GM12878 (cell line): ENCODE results near the gene DIAPH2. TPM values are rescaled to one million over a fixed set of nuclear protein-coding genes. Genes with fewer than 3 reads are reported as not detected.

ENCODE experiments used
- ATAC-seq: fragments of 200-7000 bp; cut with Tn5 transposase; 3 replicates; pipeline ENCODE4 v1.9.1; 2020; ENCODE audit warnings: mild to moderate bottlenecking, moderate library complexity
- BruUV-seq: library from RNA; stranded (reverse); fragments of 400-500 nt; replicated peaks from 2 replicates; lab custom pipeline; 2021; lab: Mats Ljungman, UMichigan
- CTCF ChIA-PET: fragments of 300-600 bp; sonication (Branson Sonifier 250); formaldehyde crosslinking; extraction: SDS; loops from one replicate; lab custom pipeline; 2021; ENCODE audit warnings: inconsistent platforms; lab: Yijun Ruan, JAX
- POLR2A ChIA-PET: fragments of 350-600 bp; formaldehyde crosslinking; extraction: SDS; loops from one replicate; lab custom pipeline; 2021; ENCODE audit warnings: inconsistent platforms; lab: Charles Lee
- RAD21 ChIA-PET: fragments of 300-600 bp; sonication (Branson Sonifier 250); formaldehyde crosslinking; loops from one replicate; lab custom pipeline; 2023; ENCODE audit warnings: antibody characterized with exemption; ENCODE audit not compliant: unreplicated experiment; lab: Charles Lee
- SMC1A ChIA-PET: fragments of 300-600 bp; sonication (Branson Sonifier 250); formaldehyde crosslinking; loops from one replicate; lab custom pipeline; 2023; ENCODE audit not compliant: unreplicated experiment, uncharacterized antibody; lab: Charles Lee
- DNase-seq: peaks from one replicate; pipeline ENCODE4 v3.0.0-alpha.2; 2011; ENCODE audit warnings: low read depth, low spot score
- FAIRE-seq: peaks from 3 replicates; lab custom pipeline; 2011; peaks lifted over from hg19 to GRCh38; lab: Jason Lieb, UNC
- H2AFZ ChIP-seq: 2 replicates; pipeline ENCODE4 v1.6.0; 2011; ENCODE audit warnings: low read depth, low read length, control low read depth; ENCODE audit not compliant: control insufficient read depth
- H3K27ac ChIP-seq: 2 replicates; pipeline ENCODE4 v1.5.1; 2011; ENCODE audit warnings: control low read depth; ENCODE audit not compliant: control insufficient read depth, insufficient read depth
- H3K27me3 ChIP-seq, 2 experiments: replicated peaks in 1 of 2; 2 replicates each; pipeline versions ENCODE4 v1.6.0 to v1.6.1; 2011; ENCODE audit warnings: low read length in 1 of 2; ENCODE audit not compliant: control insufficient read depth in 2 of 2, insufficient read depth in 2 of 2
- H3K36me3 ChIP-seq, 2 experiments: 2 replicates each; pipeline ENCODE4 v1.5.1; 2011; ENCODE audit warnings: low read length in 1 of 2; ENCODE audit not compliant: control insufficient read depth in 2 of 2, insufficient read depth in 2 of 2
- H3K4me1 ChIP-seq: 2 replicates; pipeline ENCODE4 v1.6.1; 2011; ENCODE audit warnings: mild to moderate bottlenecking, low read length, moderate library complexity, mixed read lengths; ENCODE audit not compliant: control insufficient read depth, insufficient read depth
- H3K4me2 ChIP-seq: 2 replicates; pipeline ENCODE4 v1.6.0; 2011; ENCODE audit warnings: control low read depth; ENCODE audit not compliant: control insufficient read depth, insufficient read depth
- H3K4me3 ChIP-seq: fragments of 200-600 bp; sonication (generic); 2 replicates; pipeline ENCODE4 v1.5.1; 2016
- H3K79me2 ChIP-seq: 2 replicates; pipeline ENCODE4 v1.6.0; 2011; ENCODE audit warnings: low read length; ENCODE audit not compliant: control insufficient read depth, insufficient read depth
- H3K9ac ChIP-seq: 2 replicates; pipeline ENCODE4 v1.8.0; 2011; ENCODE audit warnings: low read length, control low read depth, mixed read lengths; ENCODE audit not compliant: control insufficient read depth, insufficient read depth
- H3K9me3 ChIP-seq: replicated peaks from 3 replicates; pipeline ENCODE4 v1.5.1; 2011; ENCODE audit warnings: mild to moderate bottlenecking, low read length; ENCODE audit not compliant: control insufficient read depth, insufficient read depth
- H4K20me1 ChIP-seq: 2 replicates; pipeline ENCODE4 v1.6.0; 2011; ENCODE audit not compliant: control insufficient read depth, insufficient read depth
- BCL11A ChIP-seq: IDR thresholded peaks from 2 replicates; pipeline ENCODE4 v1.6.1; 2011; ENCODE audit warnings: low read depth, low read length
- EGR1 ChIP-seq, 2 experiments: IDR thresholded peaks; 1 replicate in 1 of 2; 2 replicates in 1 of 2; pipeline ENCODE4 v1.6.1; 2011 to 2012; ENCODE audit warnings: low read depth in 2 of 2, low read length in 2 of 2, borderline replicate concordance in 1 of 2, mild to moderate bottlenecking in 1 of 2, moderate library complexity in 1 of 2
- HDAC2 ChIP-seq: fragments of 200-600 bp; sonication (generic); IDR thresholded peaks from 2 replicates; pipeline ENCODE4 v1.6.1; 2017
- RAD51 ChIP-seq: fragments of 450-650 bp; IDR thresholded peaks from 2 replicates; pipeline ENCODE4 v1.6.1; 2016; ENCODE audit warnings: moderate library complexity, mild to moderate bottlenecking, inconsistent platforms
- SRF ChIP-seq, 2 experiments: IDR thresholded peaks; 2 replicates each; pipeline ENCODE4 v1.6.1; 2011; ENCODE audit warnings: low read depth in 2 of 2, low read length in 2 of 2, mild to moderate bottlenecking in 1 of 2, moderate library complexity in 1 of 2
- SUPT20H ChIP-seq: IDR thresholded peaks from 2 replicates; pipeline ENCODE4 v1.6.1; 2011; ENCODE audit warnings: low read depth, mild to moderate bottlenecking, low read length, moderate library complexity, borderline replicate concordance; ENCODE audit not compliant: control insufficient read depth
- TBL1XR1 ChIP-seq: IDR thresholded peaks from 2 replicates; pipeline ENCODE4 v1.6.1; 2012; ENCODE audit warnings: low read depth, low read length, improper control_type of control experiment
- USF2 ChIP-seq: IDR thresholded peaks from 2 replicates; pipeline ENCODE4 v1.6.1; 2011; ENCODE audit warnings: low read depth, low read length, improper control_type of control experiment, borderline replicate concordance
- ZNF24 ChIP-seq: fragments of 450-650 bp; IDR thresholded peaks from 2 replicates; pipeline ENCODE4 v1.6.1; 2017; ENCODE audit warnings: antibody characterized with exemption, mild to moderate bottlenecking
- WGBS: methylation state at CpG from one replicate; pipeline ENCODE4 v1.1.6; 2016; ENCODE audit warnings: low lambda C conversion rate; ENCODE audit not compliant: insufficient replicate concordance, insufficient coverage; ENCODE audit errors: missing lambda C conversion rate; 5-methylcytosine and 5-hydroxymethylcytosine counted together
- in situ Hi-C: fragments of 300-500 bp; cut with MboI; formaldehyde crosslinking; loops from 9 replicates; pipeline ENCODE4 v1.14.3; 2018; ENCODE audit warnings: mixed read lengths
- intact Hi-C: fragments of 100-400 bp; cut with micrococcal nuclease; formaldehyde crosslinking; loops from one replicate; pipeline ENCODE4 v1.14.2; 2022; ENCODE audit not compliant: unreplicated experiment
- polyA plus RNA-seq, 11 experiments: library from polyadenylated mRNA; depleted of rRNA in 4 of 11; unstranded in 6 of 11; stranded (reverse) in 5 of 11; fragments of >200 nt; fragmentation: Nextera tagmentation in 4 of 11; fragmentation: Illumina TruSeq in 1 of 11; extraction: Ambion mirVana in 4 of 11; extraction: Trizol in 1 of 11; gene quantifications; 1 replicate in 1 of 11; 2 replicates in 10 of 11; pipeline versions ENCODE4 v1.2.1 to v1.2.3, GENCODE V29; 2011 to 2016; ENCODE audit warnings: inconsistent platforms in 2 of 11, missing spikeins in 2 of 11, low read depth in 1 of 11
- total RNA-seq, 4 experiments: library from RNA; depleted of rRNA in 3 of 4; stranded (reverse); fragments of >200 nt in 3 of 4; fragmentation: Illumina TruSeq in 1 of 4; extraction: Trizol in 1 of 4; gene quantifications; 2 replicates each; pipeline versions ENCODE4 v1.2.1 to v1.2.3, GENCODE V29; 2013 to 2021

Gene DIAPH2
- total and polyA plus RNA-seq, 10 of the 15 experiments (the other 5 are each of a cell fraction or from before 2014, with no cell fraction given) = 2.2 to 16.6 (median 8.8) TPM

- no peaks in the 10 kb centered on the region for H4K20me1 ChIP-seq
Observed at GRCh38 chrX:97416461-97416860, 731.8 kb downstream of the DIAPH2 start.

GRCh38 chrX:97429101-97429500, 744.5 kb downstream of the DIAPH2 start:
- no peak for TF ChIP-seq SRF (IDR thresholded peaks at IDR 0.05; ENCODE audit: low read depth in 2 of 2, low read length in 2 of 2)
- no peak for TF ChIP-seq EGR1 (IDR thresholded peaks at IDR 0.05; ENCODE audit: borderline replicate concordance in 1 of 2, low read depth in 2 of 2, low read length in 2 of 2)
- no peak for TF ChIP-seq HDAC2
- TF ChIP-seq USF2 = no peak
- CTCF ChIA-PET = no interaction called here
- Histone ChIP-seq H3K79me2 (no peaks in the 10 kb centered on the region), H3K9me3 (no peaks in the 10 kb centered on the region), H3K27me3 (no peaks in the 10 kb centered on the region), H3K4me1 (no peaks in the 10 kb centered on the region), H3K9ac (no peak overlapping the region), H3K36me3 (no peaks in the 10 kb centered on the region), H3K4me2 (no peak overlapping the region), H4K20me1 (no peaks in the 10 kb centered on the region), H2AFZ (no peak overlapping the region), H3K4me3 (no peak overlapping the region), H3K27ac (no peak overlapping the region)
- BruUV-seq = no TSS peak
- DNase-seq = no peak
- no peak for ATAC-seq
- RAD21 ChIA-PET = no interaction called here
- 88% methylated on average over 5 of the region's 5 CpGs for WGBS
- POLR2A ChIA-PET = no interaction called here
- intact Hi-C loops = no loop called here
- SMC1A ChIA-PET = interaction anchor here (0.5 to 1.1 kb wide), 2 partner anchors 9 to 25 kb away, joined by 3 to 5 read pairs; no protein-coding TSS in a partner anchor
- in situ Hi-C loops = no loop called here
- no peak for FAIRE-seq

More at GRCh38 chrX:97416461-97416860, 731.8 kb downstream of the DIAPH2 start:
- no peak overlapping the region for H3K27ac ChIP-seq
- ChIA-PET SMC1A (interaction anchor here (0.5 kb wide), 1 partner anchor 22 kb away, joined by 3 read pairs; no protein-coding TSS in a partner anchor), RAD21 (no interaction called here)
- no peaks in the 10 kb centered on the region for H3K36me3 ChIP-seq
- H3K27me3 ChIP-seq = no peaks in the 10 kb centered on the region
- in situ Hi-C loops = no loop called here
- BruUV-seq = no TSS peak
- FAIRE-seq = no peak
- no peak for ATAC-seq
- no peak overlapping the region for H3K4me3 ChIP-seq
- no peak overlapping the region for H3K4me2 ChIP-seq
- TF ChIP-seq RAD51 (no peak), SUPT20H (no peak), TBL1XR1 (no peak), ZNF24 (no peak), BCL11A (no peak)
- TF ChIP-seq, all 136 proteins: peak for 0
- no peak overlapping the region for H3K9ac ChIP-seq
- H3K4me1 ChIP-seq = no peaks in the 10 kb centered on the region
- no peaks in the 10 kb centered on the region for H3K9me3 ChIP-seq
- ChIA-PET POLR2A (no interaction called here), CTCF (no interaction called here)
- intact Hi-C loops = no loop called here
- H3K79me2 ChIP-seq = no peaks in the 10 kb centered on the region
- DNase-seq = no peak
- no peak overlapping the region for H2AFZ ChIP-seq
- 56% methylated on average over 1 of the region's 1 CpG for WGBS
